Loucy (cell line): ENCODE results near the gene NPTX1.

Experiments used
- H2AFZ ChIP-seq: fragments of 200-600 bp; sonication (generic); 2 replicates; pipeline ENCODE4 v1.6.0; 2016; ENCODE audit warnings: antibody characterized with exemption, mild to moderate bottlenecking, low read length, moderate library complexity
- H3F3A ChIP-seq: fragments of 200-600 bp; 2 replicates; pipeline ENCODE4 v1.6.0; 2016; ENCODE audit warnings: antibody characterized with exemption, low read depth, mild to moderate bottlenecking
- H3K27me3 ChIP-seq: fragments of 200-600 bp; sonication (generic); 2 replicates; pipeline ENCODE4 v1.6.1; 2014; ENCODE audit warnings: low read length, mild to moderate bottlenecking; ENCODE audit not compliant: insufficient read depth, poor library complexity, severe bottlenecking
- H3K36me3 ChIP-seq: fragments of 200-600 bp; sonication (generic); 2 replicates; pipeline ENCODE4 v1.6.1; 2016; ENCODE audit warnings: low read length; ENCODE audit not compliant: insufficient read depth
- H3K4me1 ChIP-seq: fragments of 200-600 bp; sonication (generic); 2 replicates; pipeline ENCODE4 v1.5.1; 2014; ENCODE audit warnings: low read length, mild to moderate bottlenecking; ENCODE audit not compliant: insufficient read depth, poor library complexity, severe bottlenecking
- H3K4me2 ChIP-seq: fragments of 200-600 bp; sonication (generic); 2 replicates; pipeline ENCODE4 v1.6.0; 2014; ENCODE audit warnings: antibody characterized with exemption, low read length, low read depth, mild to moderate bottlenecking; ENCODE audit not compliant: poor library complexity, severe bottlenecking
- H3K4me3 ChIP-seq: fragments of 200-600 bp; sonication (generic); 2 replicates; pipeline ENCODE4 v1.5.1; 2014; ENCODE audit warnings: low read length, mild to moderate bottlenecking, mixed read lengths; ENCODE audit not compliant: poor library complexity, severe bottlenecking
- H3K79me2 ChIP-seq: fragments of 200-600 bp; sonication (generic); 2 replicates; pipeline ENCODE4 v1.6.1; 2014; ENCODE audit warnings: low read length; ENCODE audit not compliant: insufficient read depth
- H3K9ac ChIP-seq: fragments of 200-600 bp; sonication (generic); 2 replicates; pipeline ENCODE4 v1.6.0; 2014; ENCODE audit warnings: mild to moderate bottlenecking, low read depth, low read length, moderate library complexity; ENCODE audit not compliant: poor library complexity, severe bottlenecking
- H3K9me2 ChIP-seq: fragments of 200-600 bp; sonication (generic); replicated peaks from 2 replicates; pipeline ENCODE4 v1.6.1; 2016; ENCODE audit warnings: low read depth, low read length, mixed read lengths
- H3K9me3 ChIP-seq: fragments of 200-600 bp; sonication (generic); 2 replicates; pipeline ENCODE4 v1.6.1; 2014; ENCODE audit warnings: mild to moderate bottlenecking, antibody characterized with exemption, low read length, low read depth; ENCODE audit not compliant: insufficient read depth
- H4K20me1 ChIP-seq: fragments of 200-600 bp; sonication (generic); 2 replicates; pipeline ENCODE4 v1.6.0; 2014; ENCODE audit warnings: antibody characterized with exemption, low read length, mild to moderate bottlenecking; ENCODE audit not compliant: insufficient read depth, poor library complexity, severe bottlenecking
- CTCF ChIP-seq: fragments of 200-600 bp; sonication (generic); conservative IDR thresholded peaks from 2 replicates; pipeline ENCODE4 v1.5.1; 2014; ENCODE audit warnings: mild to moderate bottlenecking, antibody characterized with exemption, low read length
- EZH2phosphoT487 ChIP-seq: fragments of 200-600 bp; IDR thresholded peaks from 2 replicates; pipeline ENCODE4 v1.6.1; 2018; ENCODE audit warnings: antibody characterized with exemption, mild to moderate bottlenecking, moderate library complexity, borderline replicate concordance

The NPTX1 gene

GRCh38 chr17:80425835-80426426 lies 50.5 kb downstream of the NPTX1 start:
- no peaks in the 10 kb centered on the region for H3K9me2 ChIP-seq
- no peaks in the 10 kb centered on the region for H3K36me3 ChIP-seq
- H4K20me1 ChIP-seq = no peaks in the 10 kb centered on the region
- H3K4me2 ChIP-seq = no peak overlapping the region
- H3K9ac ChIP-seq = no peak overlapping the region
- no peaks in the 10 kb centered on the region for H3F3A ChIP-seq
- no peaks in the 10 kb centered on the region for H3K27me3 ChIP-seq
- H3K4me3 ChIP-seq = no peak overlapping the region
- TF ChIP-seq EZH2phosphoT487 = no peak
- TF ChIP-seq CTCF = no peak
- H3K9me3 ChIP-seq = no peaks in the 10 kb centered on the region
- no peaks in the 10 kb centered on the region for H3K79me2 ChIP-seq
- H2AFZ ChIP-seq = no peak overlapping the region
- H3K4me1 ChIP-seq = peaks cover 25% of the 10 kb centered on the region

- Histone ChIP-seq H3K9me3 (no peaks in the 10 kb centered on the region), H3K4me2 (peak overlapping the region; percentile 67), H3K9ac (peak overlapping the region; percentile 44), H3F3A (no peaks in the 10 kb centered on the region), H3K79me2 (no peaks in the 10 kb centered on the region), H3K27me3 (no peaks in the 10 kb centered on the region), H3K4me3 (no peak overlapping the region), H2AFZ (no peak overlapping the region), H4K20me1 (no peaks in the 10 kb centered on the region), H3K4me1 (peaks cover 25% of the 10 kb centered on the region), H3K36me3 (no peaks in the 10 kb centered on the region), H3K9me2 (no peaks in the 10 kb centered on the region)
- TF ChIP-seq CTCF = no peak
- no peak for TF ChIP-seq EZH2phosphoT487
Measured at GRCh38 chr17:80424878-80425765, 51.3 kb downstream of the NPTX1 start.

GRCh38 chr17:80424261-80424660 lies 52.1 kb downstream of the NPTX1 start:
- Histone ChIP-seq H3K79me2 (no peaks in the 10 kb centered on the region), H3K36me3 (no peaks in the 10 kb centered on the region), H3K4me2 (peak overlapping the region; percentile 67), H3K9me2 (no peaks in the 10 kb centered on the region), H3K27me3 (no peaks in the 10 kb centered on the region), H3K9ac (peak overlapping the region; percentile 44), H4K20me1 (no peaks in the 10 kb centered on the region), H3K4me3 (peak overlapping the region; percentile 34), H3F3A (0 out of 2 replicates have a peak, but pooled peaks cover 2% of the 10 kb centered on the region), H2AFZ (no peak overlapping the region), H3K4me1 (peaks cover 25% of the 10 kb centered on the region), H3K9me3 (no peaks in the 10 kb centered on the region)
- TF ChIP-seq CTCF (no peak), EZH2phosphoT487 (no peak)
